HTERT RPE-1 (cell line): ENCODE measurements around the gene NEDD4L.

Experiments used
- in situ Hi-C: fragments of 300-500 bp; cut with MboI; formaldehyde crosslinking; loops from 4 replicates; pipeline ENCODE4 v1.14.3; 2020; ENCODE audit warnings: low sequenced_read_pairs

Gene NEDD4L

DNA sequence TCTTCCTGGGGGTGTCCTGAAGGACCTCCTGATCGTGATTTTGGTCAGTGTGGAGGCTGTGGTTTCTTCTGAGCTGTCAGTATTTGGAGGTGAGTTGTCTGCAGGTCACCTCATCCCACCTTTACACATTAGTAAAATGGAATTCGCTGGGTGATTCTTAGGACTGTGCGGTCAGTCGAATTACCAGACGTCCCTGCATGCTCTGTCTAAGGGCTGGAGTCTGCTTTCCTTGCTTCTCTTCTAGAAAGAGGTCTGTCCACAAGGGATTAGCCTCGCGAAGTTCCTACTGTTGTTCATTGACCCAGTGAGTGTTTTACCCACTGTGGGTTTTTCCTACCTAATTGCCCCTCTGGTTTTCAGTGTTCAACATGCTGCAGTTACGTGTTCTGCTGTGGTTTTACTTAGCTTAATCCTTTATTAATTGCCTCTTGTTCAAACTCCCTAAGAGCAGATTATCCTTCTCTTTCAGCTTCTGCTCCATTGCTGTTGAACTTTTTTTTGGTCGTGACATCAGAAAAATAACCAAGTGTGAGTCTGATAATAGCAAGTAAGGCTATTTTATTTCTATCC, 183.4 kb downstream of the NEDD4L start:
- in situ Hi-C loops = no loop called here

DNA sequence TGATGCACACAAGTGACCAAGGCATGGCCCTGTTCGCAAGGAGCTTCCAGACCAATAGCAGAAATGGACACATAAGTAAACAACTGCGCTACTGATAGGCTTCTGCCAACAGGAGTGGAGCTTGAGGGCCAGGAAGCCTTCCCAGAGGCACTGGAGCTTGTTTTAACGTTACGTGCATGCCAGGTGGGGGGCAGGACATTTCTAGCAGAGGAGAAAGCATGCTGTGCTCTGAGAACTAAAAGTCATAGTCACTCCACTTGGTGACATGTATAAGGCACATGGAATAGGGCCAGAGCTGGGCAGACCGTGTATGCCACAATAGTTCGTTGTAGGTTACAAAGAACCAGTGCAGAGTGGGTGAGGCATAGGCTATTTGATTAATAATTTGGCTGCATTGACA, 184.2 kb downstream of the NEDD4L start:
- in situ Hi-C loops = no loop called here

DNA sequence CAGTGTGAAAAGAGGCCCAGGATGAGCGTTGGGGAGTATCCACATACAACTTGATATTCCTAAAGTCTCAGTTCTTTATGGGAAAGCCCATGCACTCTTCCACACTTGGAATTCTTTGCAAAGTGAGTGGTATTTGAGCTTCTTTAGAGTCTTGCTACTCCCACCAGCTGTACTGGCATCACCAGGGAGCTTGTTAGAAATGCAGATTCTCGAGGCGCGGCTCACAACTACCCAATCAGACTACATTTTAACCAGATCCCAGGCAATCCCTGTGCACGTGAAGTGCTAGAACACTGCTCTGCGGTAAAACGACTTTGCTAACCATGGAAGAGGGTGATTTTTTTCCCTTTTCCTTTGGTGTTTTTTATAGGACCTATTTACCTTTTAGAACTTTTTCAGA, 184.7 kb downstream of the NEDD4L start:
- in situ Hi-C loops = no loop called here

DNA sequence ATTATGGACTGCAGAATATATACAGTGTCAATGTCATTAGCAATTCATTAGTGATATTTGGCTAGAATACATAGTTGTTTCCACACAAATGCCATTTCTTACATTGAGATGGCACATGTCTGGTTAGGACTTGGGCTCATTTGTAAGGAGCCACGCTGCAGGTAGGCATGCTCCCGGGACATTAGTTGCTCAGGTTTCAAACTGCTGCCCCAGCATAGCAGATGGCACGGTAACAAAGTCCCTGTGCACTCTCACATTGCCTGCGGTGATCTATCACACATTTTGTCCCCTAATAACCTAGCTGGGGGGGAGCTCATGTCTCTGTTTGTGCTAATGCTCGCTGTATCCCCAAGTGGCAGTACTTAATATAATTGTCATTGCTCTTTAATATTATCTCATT, 185.1 kb downstream of the NEDD4L start:
- in situ Hi-C loops = no loop called here

DNA sequence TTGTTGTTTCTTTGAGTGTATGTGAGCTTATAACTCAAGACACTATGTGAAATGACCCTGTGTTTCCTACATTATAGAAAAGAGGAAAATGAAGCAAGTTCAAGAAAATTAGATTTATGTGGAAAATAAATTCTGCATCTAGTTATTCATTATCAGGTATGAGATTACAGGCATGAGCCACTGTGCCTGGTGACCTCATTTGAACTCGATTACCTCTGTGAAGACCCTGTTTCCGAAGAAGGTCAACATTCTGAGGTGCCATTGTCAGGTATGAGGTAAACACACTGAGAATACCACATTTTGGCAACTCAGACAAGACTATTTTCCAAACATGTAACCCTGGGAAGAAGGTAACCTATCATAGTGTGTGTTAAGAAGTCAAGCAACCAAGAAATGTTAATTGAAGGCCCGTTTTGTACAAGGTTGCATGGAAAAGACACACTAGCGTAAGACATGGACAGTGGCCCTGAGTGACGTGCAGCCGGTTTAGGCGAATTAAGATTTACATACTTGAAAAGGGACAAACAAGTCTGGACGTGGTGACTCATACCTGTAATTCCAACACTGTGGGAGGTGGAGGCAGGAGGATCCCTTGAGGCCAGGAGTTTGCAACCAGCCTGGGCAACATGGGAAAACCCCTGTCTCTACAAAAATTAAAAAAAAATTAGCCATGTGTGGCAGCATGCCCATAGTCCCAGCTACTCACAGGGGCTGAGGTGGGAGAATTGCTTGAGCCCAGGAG, 186.6 kb downstream of the NEDD4L start:
- in situ Hi-C loops = no loop called here

DNA sequence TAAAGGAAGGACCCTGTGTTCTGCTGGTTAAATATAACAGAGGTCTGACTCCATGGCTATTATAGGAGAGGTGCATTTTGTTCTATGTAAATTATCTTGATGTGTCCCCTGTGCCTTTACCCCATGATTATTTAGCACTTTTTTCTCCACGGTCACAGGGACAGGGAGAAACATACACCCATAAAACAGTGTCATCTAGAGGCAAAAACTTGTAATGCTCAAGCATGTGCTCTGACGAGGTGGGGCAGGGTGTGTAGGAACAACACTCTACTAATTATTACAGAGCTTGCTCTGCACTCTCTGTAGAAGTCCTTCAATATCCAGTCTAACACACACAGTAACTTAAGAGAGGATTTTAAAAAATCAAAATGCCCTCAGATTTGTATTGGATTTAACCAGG, 187.9 kb downstream of the NEDD4L start:
- in situ Hi-C loops = no loop called here

DNA sequence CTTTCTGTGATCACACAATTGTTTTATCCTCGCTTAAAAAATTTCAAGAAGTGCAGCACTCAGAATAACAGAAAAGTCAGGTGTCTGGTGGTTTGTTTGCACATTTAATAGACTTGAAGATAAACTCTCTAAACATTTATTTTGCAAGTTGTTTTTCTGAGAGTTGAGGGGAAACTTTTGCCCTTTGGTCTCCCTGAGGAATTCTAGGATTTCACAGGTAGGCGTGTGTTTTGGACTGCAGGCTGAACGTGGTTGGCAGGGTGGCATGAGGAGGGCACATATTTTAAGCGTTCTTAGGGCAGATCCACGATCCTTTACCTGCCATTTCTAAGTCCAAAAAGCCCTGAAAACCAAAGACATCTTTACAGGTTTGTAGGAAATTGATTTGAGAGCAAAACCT, 188.6 kb downstream of the NEDD4L start:
- in situ Hi-C loops = no loop called here

DNA sequence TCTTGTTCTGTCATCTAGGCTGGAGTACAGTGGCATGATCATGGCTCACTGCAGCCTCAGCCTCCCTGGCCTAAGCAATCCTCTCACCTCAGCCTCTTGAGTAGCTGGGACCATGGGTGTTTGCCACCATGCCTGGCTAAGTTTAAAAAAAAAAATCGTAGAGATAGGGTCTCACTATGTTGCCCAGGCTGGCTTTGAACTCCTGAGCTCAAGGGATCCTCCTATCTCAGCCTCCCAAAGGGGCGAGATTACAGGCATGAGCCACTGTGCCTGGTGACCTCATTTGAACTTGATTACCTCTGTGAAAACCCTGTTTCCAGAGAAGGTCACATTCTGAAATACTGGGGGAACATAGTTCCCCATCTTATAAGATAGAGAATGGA, 190.3 kb downstream of the NEDD4L start:
- in situ Hi-C loops = no loop called here

DNA sequence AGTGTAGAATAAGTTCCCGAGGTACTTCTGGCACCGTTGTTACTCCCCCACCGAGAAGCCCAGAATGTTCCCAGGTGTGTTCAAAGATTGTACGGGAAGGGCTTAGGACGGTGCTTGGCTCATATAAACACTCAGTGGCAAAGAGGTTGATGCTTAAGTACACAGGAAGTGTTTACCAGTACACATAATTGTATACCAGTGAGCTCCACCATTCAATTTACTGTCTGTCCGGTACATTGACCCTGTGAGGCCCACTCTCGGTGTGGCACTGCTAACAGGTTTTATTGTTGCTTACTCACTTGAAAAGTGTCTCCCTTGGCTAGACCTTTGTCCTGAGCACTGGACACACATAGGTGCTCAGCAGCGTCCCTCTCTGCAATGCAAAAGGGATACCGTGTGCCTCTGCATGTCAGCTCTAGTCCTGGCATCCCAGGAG, 191.0 kb downstream of the NEDD4L start:
- in situ Hi-C loops = no loop called here

DNA sequence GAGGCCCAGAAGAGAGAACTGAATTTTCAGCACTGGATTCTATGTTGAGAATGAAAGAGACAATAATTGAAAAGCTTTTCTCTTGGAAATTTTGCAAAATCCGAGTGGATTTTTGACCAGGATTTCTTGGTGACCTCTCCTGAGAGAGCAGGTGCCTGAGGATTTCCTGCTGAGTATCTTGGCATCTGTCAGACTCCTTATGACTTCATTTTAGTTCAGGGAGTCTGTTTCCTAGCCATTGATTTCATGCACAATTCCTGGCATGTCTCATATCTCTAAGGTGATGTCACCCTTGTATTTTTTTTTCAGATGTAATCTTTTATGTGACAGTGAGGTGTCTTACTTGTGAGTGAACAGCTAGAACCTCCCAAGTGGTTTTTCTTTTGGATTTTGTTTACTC, 195.9 kb downstream of the NEDD4L start:
- in situ Hi-C loops = no loop called here

DNA sequence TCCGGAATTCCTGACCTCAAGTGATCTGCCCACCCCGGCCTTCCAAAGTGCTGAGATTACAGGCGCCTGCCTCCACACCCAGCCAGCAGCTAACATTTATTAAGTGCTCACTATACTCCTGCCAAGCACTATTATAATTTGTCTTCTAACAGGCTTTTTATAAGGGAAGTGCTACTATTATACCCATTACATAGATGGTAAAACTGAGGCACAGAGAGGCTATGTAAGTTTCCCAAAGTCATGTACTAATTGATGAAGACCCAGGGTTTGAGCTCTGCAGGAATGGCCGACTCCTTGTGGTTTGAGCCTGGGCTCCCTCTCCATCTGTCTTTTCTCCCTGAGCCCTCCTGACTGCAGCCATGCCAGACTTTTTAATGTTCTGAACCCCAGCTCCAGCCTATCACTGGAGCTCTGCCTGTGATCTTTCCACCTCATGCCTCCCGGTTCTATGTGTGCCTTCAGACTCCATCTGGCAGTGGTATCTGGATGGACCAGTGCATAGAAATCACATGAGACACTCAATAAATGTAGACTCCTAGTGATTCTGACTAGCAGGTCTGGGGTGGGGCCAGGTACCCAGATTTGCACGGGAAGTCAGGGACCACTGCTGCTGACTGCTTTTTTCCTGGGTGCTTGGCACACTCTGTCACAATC, 197.1 kb downstream of the NEDD4L start:
- in situ Hi-C loops = no loop called here

DNA sequence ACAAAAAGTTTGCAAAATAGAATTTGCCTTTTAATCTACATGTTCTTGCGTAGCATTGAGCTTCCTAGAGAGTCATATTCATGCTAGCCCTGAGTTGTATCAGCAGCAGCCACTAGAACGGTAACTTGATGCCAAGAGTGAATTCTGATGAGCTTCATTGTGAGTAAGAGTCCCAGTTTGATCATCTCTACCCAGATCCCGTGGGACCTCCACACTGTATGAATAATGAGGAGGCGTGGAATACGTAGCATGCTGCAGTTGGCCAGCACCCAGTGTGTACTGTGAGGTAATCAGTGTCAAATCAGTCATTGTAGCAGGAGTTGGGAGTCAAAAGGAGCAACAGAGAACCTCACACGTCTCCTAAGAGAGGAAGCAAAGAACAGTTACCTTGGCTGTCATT, 197.9 kb downstream of the NEDD4L start:
- in situ Hi-C loops = no loop called here

DNA sequence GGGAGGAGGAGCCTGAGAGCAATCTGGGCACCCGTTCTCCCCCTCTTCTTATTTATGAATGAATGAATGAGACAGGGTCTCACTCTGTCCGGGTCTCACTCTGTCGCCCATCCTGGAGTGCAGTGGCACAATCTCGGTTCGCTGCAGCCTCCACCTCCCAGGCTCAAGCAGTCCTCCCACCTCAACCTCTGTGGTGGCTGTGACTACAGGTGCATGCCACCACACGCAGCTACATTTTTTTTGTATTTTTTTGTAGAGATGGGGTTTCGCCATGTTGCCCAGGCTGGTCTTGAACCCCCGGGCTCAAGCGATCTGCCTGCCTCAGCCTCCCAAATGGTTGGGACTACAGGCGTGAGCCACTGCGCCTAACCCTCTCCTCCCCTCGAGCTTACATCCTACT, 198.4 kb downstream of the NEDD4L start:
- in situ Hi-C loops = no loop called here

DNA sequence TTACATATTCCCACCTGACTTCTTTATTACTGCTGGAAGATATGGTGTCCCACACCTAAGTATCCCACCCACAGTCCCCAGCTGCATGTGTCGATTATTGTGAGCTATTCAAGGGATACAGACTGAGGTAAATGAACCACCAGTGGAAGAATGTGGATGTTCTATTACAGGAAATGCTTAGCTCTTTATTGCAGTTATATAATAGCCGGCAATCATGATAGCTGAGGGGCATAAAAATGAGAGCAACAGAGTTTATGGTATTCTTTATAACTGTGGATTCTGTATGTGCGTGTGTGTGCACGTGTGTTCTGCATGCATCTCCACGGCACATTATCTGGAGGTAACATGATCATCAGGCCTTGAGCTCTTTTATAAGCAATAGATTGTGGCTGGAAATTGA, 198.9 kb downstream of the NEDD4L start:
- in situ Hi-C loops = no loop called here

DNA sequence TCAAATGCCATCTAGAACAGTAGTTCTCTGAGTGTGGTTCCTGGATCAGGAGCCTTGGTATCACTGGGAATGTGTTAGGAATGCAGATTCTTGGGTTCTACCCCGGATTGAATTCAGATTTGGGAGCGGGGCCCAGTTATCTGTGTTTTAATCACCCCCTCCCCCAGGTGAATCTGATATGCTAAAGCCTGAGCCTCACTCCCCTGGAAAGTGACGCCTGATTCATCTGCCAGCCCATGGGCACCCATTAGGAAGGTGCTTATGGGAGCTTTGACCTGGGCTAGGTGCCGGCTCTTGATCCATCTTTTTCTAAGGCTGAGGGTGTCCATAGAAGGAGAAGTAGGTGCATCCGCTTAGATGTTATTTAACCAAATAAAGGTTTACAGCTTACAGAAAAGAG, 199.4 kb downstream of the NEDD4L start:
- in situ Hi-C loops = no loop called here

DNA sequence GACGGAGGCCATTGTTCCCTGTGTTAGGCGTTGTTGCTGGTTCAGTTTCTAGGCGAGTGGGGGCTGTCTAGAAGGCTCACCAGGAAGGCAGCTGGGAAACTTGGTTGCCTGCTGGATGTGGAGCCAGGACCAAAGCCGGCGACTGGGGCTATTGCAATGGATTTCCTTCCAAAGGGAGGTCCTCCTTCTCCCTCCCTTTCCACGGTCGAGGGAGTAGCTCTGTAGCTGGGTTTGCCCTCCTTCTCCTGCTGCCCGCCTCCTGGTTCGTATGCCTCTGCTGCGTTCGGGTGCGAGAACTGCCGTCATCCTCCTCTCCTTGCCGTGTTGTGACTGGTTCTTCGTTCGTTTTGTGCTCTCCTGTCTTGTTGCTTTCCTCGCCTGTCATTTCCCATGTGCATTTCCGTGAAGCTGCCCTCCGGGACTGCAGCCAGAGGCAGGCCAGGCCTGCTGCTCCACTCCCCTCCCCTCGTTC, 203.4 kb downstream of the NEDD4L start:
- in situ Hi-C loops = no loop called here

DNA sequence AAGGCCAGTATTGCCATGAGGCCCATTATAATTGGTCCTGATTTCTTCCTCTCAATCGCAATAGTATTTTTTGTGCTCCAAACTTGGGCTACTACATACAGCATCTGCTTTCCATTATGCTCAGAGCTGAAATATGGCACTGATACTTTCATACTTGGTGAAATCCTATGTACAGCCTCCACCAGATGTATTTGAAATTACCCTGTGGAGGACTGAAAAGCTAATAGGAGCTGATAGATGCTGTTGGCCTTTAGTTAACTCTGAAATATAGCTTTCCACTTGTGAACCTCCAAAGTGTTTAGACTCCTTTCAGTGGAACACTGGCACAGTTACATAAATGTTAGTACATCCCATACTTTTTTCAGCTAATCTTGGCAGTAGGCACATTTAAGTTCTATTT, 205.7 kb downstream of the NEDD4L start:
- in situ Hi-C loops = no loop called here

DNA sequence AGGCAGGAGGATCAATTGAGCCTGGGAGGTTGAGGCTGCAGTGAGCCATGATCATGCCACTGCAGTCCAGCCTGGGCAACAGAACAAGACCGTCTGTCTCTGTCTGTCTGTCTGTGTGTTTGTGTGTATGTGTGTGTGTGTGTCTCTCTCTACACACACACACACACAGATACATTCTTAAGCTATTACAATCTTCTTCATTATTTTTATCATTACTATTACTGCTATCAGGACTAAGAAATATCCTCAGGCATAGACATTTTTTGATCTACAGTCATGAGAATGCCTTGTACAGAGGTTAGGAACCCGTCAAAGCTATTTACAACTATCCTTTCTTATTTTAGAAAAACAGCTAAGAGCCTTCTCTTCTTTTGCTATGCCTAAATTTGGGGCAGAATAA, 207.4 kb downstream of the NEDD4L start:
- in situ Hi-C loops = no loop called here

DNA sequence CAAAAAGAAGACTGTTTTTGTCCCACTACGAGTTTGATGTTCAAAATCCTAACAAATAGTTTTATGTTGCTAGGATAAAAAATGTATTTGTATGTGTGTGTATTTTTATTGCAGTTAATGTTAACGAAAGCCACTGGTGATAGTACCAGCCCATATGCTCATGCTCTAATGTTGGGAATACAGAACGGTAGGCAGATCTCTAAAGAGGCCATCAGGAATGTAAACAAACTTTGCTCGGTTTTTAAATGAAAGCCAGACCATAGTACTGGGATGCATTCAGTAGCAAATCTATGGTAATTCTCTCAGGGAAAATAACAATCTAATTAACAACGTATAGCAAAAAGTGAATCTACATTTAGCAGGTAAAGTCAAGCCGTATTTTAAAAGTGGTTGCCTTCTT, 208.1 kb downstream of the NEDD4L start:
- in situ Hi-C loops = no loop called here

DNA sequence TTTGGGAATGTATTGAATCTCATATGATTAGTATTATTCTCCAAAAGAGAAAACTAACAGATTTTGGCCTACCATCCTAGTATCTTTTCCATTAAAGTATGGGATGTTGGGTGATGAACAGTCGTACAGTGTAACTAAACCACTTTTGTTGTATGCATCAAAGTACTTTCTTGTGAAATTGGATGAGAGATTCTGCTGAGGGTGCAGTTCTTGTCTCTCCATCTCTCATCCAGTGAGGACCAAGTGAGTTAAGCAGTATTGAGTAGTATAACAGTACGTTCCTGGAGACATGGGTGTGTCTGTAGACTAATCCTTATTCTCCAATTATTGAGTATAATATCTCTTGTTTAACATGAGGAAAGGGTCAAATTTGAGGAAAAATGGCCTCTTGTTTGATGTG, 209.3 kb downstream of the NEDD4L start:
- in situ Hi-C loops = no loop called here

DNA sequence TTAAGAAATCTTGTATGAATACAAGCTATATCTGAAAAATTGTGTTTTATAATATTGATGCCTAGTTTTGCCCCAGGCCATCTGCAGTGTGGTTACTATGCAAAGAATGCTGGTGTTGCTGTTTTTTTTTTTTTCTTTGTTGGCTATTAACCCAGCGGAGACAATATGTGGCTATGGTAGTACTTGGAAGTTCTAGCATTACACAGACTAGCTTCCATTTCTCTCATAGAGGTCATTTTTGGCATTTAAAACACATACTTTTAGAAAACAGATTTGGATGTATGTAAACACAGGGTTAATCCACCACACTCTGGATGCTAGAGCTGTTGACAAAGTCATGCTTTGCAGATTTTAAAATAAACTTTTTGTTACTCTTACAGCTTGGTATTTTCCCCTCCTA, 209.8 kb downstream of the NEDD4L start:
- in situ Hi-C loops = no loop called here

DNA sequence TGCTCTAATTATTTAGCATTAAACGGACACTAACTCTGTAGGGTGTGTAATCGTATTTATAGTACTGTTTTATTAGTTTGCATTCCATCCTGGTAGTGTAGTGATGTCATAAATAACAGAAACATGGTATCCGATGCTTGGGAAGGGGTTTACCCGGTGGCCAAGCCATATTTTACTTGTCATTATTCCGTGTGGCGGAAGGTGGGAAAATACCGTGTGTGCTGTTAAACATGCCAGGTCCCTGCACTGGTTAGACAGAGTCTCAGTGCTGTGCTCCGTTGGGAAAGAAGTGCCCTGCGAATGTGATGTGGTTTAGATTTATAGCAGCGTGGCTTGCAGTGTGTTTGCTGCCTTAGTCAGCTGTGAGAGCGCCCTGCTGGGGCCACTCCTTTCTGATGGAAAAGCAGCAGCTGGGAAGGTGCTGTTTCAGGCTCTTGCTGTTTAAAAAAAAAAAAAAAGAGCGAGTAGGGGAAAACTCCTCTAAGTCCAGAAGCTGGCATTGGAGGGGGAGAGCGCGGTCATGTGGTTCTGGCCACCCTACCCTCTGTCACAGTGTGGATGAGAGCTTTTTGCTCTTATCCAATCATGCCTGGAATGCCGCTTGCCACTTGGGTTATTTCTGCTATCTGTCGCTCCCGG, 211.0 kb downstream of the NEDD4L start:
- in situ Hi-C loops = no loop called here
